ENCODE data around the gene HELLS.

The HELLS gene

DNA sequence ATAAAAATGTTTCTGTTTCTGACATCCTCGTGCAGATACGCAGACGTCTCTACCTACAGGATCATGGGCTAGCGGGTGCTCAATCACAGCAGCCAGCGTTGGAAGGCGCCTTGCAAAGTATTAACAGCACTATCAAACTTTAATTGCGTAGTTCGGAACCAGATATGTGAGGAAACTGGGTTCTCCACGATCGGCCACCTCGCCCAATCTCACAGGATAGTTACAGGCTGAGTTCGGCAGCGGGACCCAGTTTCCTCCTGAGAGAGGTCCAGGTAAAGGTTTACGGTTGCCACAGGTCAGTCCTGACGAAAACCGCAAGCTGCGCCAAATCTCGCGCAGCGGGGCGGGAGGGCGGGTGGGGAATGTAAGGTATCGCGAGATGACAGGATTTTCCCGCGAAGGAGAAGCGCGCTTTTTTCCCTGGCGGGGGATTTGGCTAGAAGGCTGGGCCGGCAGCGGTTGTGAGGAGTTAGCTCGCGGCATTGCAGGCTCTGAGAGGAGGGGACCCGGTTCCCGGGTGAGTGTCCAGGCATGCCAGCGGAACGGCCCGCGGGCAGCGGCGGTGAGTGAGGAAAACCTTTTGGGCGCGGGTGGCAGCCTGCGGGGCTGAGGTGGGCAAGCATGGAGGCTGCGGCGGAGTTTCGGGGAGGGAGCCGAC, at the start of gene HELLS:
Gene HELLS, plus strand, starts transcription at position 398 of the 658 bp plus-strand sequence. Its CDS starts 134 bp downstream, at position 532.
- peak; percentile 93 for DNase-seq (ENCODE audit: extremely low spot score)
- ChIA-PET POLR2A (interaction anchor here (0.6 to 2.8 kb wide), 10 partner anchors 10 to 428 kb away, joined by 3 to 11 read pairs (median 4); no protein-coding TSS in a partner anchor), CTCF (no interaction called here)
- TF ChIP-seq ELF4 (IDR thresholded peaks at IDR 0.05) (peak; percentile 48; the same call in 1 of the 2 replicates), BHLHE40 (IDR thresholded peaks at IDR 0.05; ENCODE audit: borderline replicate concordance) (no peak), NFRKB (IDR thresholded peaks at IDR 0.05) (no peak), ARNT (IDR thresholded peaks at IDR 0.05) (no peak), LEF1 (IDR thresholded peaks at IDR 0.05; ENCODE audit: borderline replicate concordance) (no peak), CTBP1 (IDR thresholded peaks at IDR 0.05; ENCODE audit: borderline replicate concordance) (no peak), SUZ12 (IDR thresholded peaks at IDR 0.05) (no peak), SP1 (IDR thresholded peaks at IDR 0.05) (no peak), ZNF384 (IDR thresholded peaks at IDR 0.05) (no peak), FOXK2 (IDR thresholded peaks at IDR 0.05) (no peak), TARDBP (IDR thresholded peaks at IDR 0.05) (no peak), FOXM1 (IDR thresholded peaks at IDR 0.05; ENCODE audit: borderline replicate concordance) (no peak), L3MBTL2 (conservative IDR thresholded peaks at IDR 0.05) (peak; percentile 22), FOXA1 (IDR thresholded peaks at IDR 0.05) (no peak), HDGF (IDR thresholded peaks at IDR 0.05; ENCODE audit: borderline replicate concordance) (no peak)
- TF ChIP-seq, protein P1, sequence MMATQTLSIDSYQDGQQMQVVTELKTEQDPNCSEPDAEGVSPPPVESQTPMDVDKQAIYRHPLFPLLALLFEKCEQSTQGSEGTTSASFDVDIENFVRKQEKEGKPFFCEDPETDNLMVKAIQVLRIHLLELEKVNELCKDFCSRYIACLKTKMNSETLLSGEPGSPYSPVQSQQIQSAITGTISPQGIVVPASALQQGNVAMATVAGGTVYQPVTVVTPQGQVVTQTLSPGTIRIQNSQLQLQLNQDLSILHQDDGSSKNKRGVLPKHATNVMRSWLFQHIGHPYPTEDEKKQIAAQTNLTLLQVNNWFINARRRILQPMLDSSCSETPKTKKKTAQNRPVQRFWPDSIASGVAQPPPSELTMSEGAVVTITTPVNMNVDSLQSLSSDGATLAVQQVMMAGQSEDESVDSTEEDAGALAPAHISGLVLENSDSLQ (IDR thresholded peaks at IDR 0.05) = 0 out of 2 replicates have a peak, but pooled peaks have one; percentile 45

DNA sequence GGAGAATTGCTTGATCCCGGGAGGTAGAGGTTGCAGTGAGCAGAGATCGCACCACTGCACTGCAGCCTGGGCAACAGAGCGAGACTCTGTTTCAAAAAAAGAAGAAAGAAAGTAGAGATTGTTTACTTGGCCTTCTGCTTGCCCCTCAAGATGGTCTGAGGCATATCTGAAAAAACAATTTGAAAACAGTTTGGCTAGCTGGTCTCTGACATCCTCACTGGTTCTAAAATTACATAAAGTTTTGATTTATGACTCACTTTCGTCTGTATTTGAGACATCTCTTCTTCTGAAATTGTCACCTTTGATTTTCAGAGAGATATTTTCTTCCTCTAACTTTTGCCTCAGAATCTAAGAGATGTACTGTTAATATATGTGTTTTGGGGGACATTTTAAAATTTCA, 49.6 kb upstream of the HELLS start:
- no peak for DNase-seq (ENCODE audit: extremely low spot score)
- CTCF ChIA-PET = interaction anchor here (0.7 kb wide), 1 partner anchor 817 kb away, joined by 3 read pairs; no protein-coding TSS in a partner anchor
- POLR2A ChIA-PET = interaction anchor here (1.9 kb wide), 1 partner anchor 50 kb away, joined by 5 read pairs; the partner anchor contains the start of gene HELLS
- TF ChIP-seq SP1 (IDR thresholded peaks at IDR 0.05) = no peak
- no peak for TF ChIP-seq FOXK2 (IDR thresholded peaks at IDR 0.05)
- no peak for TF ChIP-seq ARNT (IDR thresholded peaks at IDR 0.05)
- no peak for TF ChIP-seq NFRKB (IDR thresholded peaks at IDR 0.05)
- TF ChIP-seq ZNF384 (IDR thresholded peaks at IDR 0.05) = no peak
- TF ChIP-seq SUZ12 (IDR thresholded peaks at IDR 0.05) = no peak
- TF ChIP-seq TARDBP (IDR thresholded peaks at IDR 0.05) = no peak
- no peak for TF ChIP-seq FOXA1 (IDR thresholded peaks at IDR 0.05)
- TF ChIP-seq, protein P1 (IDR thresholded peaks at IDR 0.05) = no peak

DNA sequence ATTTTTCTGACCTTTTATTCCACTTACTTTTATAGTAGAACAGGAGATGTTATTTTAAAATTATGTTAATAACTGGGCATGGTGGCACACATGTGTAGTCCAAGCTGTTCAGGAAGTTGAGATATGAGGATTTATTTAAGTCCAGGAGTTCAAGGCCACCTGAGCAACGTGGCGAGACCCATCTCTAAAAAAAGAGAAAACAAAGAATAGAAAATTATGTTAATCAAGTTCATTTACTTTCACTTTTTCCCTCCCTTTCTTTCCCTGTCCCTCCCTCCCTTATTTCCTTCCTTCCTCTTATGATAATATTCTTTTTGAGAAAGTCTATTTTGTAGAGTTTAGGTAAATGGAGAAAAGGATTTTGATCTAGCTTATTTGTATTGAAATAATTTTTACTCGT, 48.9 kb upstream of the HELLS start:
- DNase-seq (ENCODE audit: extremely low spot score) = no peak
- TF ChIP-seq CTBP1 (IDR thresholded peaks at IDR 0.05; ENCODE audit: borderline replicate concordance) (no peak), TARDBP (IDR thresholded peaks at IDR 0.05) (no peak), FOXM1 (IDR thresholded peaks at IDR 0.05; ENCODE audit: borderline replicate concordance) (no peak), SP1 (IDR thresholded peaks at IDR 0.05) (no peak), NFRKB (IDR thresholded peaks at IDR 0.05) (no peak), FOXA1 (IDR thresholded peaks at IDR 0.05) (no peak), ELF4 (IDR thresholded peaks at IDR 0.05) (no peak), HDGF (IDR thresholded peaks at IDR 0.05; ENCODE audit: borderline replicate concordance) (no peak), ZNF384 (IDR thresholded peaks at IDR 0.05) (no peak)
- ChIA-PET POLR2A (interaction anchor here (1.9 kb wide), 1 partner anchor 49 kb away, joined by 5 read pairs; the partner anchor contains the start of gene HELLS), CTCF (no interaction called here)

DNA sequence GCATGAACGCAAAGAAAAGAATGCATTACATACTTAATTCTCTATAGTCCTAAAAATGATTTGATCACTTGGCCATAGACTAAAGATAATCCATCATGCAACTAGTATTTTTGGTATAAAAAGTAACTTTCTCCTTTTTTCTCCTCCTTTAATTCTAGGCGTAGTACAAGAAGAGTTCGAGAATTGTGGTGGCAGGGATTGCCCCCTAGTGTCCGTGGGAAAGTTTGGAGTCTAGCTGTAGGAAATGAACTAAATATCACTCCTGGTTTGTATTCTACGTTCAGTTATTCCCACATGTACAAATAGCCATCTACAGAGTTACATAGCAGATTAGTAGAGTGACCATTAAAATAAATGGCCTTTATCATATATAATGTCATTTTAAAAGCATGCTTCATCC, 45.5 kb upstream of the HELLS start:
- DNase-seq (ENCODE audit: extremely low spot score) = peak; percentile 26
- TF ChIP-seq LEF1 (IDR thresholded peaks at IDR 0.05; ENCODE audit: borderline replicate concordance) = no peak
- TF ChIP-seq, protein P1 (IDR thresholded peaks at IDR 0.05) = no peak
- TF ChIP-seq ARNT (IDR thresholded peaks at IDR 0.05) = no peak
- no peak for TF ChIP-seq SUZ12 (IDR thresholded peaks at IDR 0.05)
- TF ChIP-seq FOXK2 (IDR thresholded peaks at IDR 0.05) = no peak
- TF ChIP-seq L3MBTL2 (conservative IDR thresholded peaks at IDR 0.05) = no peak
- no peak for TF ChIP-seq ELF4 (IDR thresholded peaks at IDR 0.05)
- no peak for TF ChIP-seq HDGF (IDR thresholded peaks at IDR 0.05; ENCODE audit: borderline replicate concordance)
- no peak for TF ChIP-seq CTBP1 (IDR thresholded peaks at IDR 0.05; ENCODE audit: borderline replicate concordance)
- TF ChIP-seq FOXM1 (IDR thresholded peaks at IDR 0.05; ENCODE audit: borderline replicate concordance) = no peak
- TF ChIP-seq FOXA1 (IDR thresholded peaks at IDR 0.05) = no peak
- no peak for TF ChIP-seq ZNF384 (IDR thresholded peaks at IDR 0.05)
- ChIA-PET POLR2A (no interaction called here), CTCF (interaction anchor here (0.6 kb wide), 2 partner anchors 19 to 532 kb away, joined by 3 to 4 read pairs; no protein-coding TSS in a partner anchor)

DNA sequence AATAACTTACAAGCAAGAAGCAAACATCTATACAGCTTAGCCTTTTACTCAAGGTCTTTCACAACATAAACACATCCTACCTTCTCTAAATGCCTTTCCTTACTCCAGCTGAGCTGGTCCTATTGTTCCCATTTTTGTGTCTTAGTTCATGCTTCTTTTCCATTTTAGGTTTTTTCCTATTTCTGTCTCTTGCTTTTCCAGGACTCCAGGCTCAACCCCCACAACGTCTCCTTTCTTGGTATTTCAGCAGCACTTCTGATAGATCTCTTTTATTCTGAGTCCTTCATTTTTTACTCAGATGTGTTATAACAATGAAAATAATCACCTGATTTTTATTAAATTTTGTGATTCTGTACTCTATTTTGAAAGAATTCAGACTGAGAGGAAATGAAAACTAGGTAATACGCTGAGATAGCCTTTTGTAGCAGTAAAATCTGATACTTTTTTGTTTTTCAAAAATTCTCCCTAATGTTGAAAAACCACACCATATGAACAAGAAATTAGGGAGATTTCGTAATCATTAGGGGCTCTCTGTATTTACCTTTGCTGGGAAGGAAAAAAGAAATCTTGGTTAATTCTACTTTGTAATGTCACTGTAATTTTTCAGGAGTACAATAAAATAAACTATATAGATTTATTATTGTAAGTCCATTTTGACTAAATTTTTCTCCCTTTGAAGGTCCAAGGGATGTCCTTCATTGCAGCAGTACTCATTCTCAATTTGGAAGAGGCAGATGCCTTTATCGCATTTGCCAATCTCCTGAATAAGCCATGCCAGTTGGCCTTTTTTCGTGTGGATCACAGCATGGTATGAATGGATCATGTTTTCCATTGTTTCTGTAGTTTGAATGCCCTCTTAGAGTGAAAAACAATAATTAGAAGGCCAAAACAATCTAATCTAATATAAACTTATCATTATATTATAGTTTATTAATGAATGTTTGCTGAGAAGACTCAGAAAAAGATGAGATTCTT, 24.0 kb upstream of the HELLS start:
- CTCF ChIA-PET = no interaction called here
- no peak for DNase-seq (ENCODE audit: extremely low spot score)
- no peak for TF ChIP-seq SP1 (IDR thresholded peaks at IDR 0.05)
- no peak for TF ChIP-seq NFRKB (IDR thresholded peaks at IDR 0.05)
- no peak for TF ChIP-seq FOXM1 (IDR thresholded peaks at IDR 0.05; ENCODE audit: borderline replicate concordance)
- POLR2A ChIA-PET = no interaction called here

All from HEK293T (cell line).